HG03095 (cell line): ENCODE results near the gene FCRL5.
"Not testable (repeated sequence)": the region's sequence is repeated elsewhere in the genome, so short reads cannot be mapped to it uniquely, and the experiment has no call there.

Experiments used
- ATAC-seq: cut with Tn5 transposase; IDR thresholded peaks from one replicate; pipeline ENCODE4 v1.9.1; 2021; ENCODE audit warnings: moderate library complexity; ENCODE audit not compliant: unreplicated experiment

FCRL5 gene

DNA sequence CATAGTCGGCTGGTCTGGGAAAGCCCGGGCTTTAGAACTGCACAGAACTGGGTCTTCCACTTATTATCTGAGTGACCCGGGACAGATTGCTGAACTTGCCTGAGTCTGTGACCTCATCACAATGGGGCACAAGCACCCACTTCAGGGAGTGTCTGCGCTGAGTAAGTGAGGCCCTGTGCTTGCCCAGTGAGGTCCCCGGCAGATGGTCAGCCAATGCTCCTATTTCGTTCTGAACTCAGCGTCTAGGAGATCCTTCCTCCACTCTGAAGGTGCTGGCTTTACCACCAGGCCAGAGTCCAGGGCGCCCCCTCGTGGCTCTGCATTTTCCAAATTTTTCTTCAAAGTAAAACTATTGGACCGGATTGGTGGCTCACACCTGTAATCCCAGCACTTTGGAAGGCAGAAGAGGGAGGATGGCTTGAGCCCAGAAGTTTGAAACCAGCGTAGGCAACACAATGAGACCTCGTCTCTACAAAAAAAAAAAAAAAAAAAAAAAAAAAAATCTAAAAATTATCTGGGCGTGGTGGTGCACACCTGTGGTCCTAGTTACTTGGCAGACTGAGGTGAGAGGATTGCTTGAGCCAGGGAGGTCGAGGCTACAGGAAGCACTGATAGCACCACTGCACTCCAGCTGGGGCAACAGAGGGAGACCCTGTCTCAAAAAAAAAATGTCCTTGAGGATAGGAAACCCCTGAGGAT is 61.7 kb downstream of the FCRL5 start:
- ATAC-seq: no peak

DNA sequence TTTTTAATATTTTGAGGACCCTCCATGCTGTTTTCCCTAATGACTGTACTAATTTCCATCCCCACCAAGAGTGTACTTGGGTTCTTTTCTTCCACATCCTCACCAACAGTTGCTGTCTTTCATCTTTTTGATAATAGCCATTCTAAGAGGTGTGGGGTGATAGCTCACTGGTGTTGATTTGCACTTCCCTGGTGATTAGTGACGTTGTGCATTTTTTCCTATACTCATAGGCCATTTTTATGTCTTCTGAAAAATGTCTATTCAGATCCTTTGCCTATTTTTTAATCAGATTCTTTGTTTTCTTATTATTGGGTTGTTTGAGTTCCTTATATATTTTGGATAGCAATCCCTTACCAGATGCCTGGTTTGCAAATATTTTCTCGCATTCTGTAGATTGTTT is 64.2 kb downstream of the FCRL5 start:
- ATAC-seq: no peak

DNA sequence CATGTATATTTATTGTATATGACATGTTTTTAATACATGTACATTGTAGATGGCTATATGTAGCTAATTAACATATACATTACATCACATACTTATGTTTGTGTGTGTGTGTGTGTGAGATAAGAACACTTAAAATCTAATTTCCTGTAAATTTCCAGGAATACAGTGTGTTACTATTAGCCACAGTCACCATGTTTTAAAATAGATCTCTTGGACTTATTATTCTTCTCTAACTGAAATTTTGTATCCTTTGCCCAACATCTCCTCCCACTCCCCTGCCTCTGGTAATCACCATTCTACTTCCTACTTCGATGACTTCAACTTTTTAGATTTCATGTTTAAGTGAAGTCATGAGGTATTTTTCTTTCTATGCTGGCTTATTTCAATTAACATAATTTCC is 64.8 kb downstream of the FCRL5 start:
- ATAC-seq: no peak

- ATAC-seq: no peak
These were observed 65.2 kb downstream of the FCRL5 start for GRCh38 chr1:157487096-157487495.

DNA sequence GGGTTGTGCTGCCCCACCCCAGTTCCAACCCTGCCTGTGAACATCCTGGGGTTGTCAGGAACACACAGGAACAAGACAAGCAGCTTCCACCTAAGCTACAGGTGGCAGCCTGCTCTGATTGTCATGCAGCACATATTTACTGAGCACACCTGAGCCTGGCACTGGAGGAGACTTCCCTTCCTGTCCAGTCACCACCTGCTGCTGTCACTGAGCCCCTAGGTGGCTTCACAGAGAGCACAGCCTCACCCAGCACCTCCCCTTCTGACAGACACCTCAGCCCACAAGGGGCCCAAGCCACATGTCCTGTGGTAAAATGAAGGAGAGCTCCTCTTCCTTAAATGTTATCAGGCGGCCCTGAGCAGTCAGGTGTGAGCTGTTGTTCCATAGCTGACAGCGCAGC is 65.9 kb downstream of the FCRL5 start:
- not testable (repeated sequence) for ATAC-seq

DNA sequence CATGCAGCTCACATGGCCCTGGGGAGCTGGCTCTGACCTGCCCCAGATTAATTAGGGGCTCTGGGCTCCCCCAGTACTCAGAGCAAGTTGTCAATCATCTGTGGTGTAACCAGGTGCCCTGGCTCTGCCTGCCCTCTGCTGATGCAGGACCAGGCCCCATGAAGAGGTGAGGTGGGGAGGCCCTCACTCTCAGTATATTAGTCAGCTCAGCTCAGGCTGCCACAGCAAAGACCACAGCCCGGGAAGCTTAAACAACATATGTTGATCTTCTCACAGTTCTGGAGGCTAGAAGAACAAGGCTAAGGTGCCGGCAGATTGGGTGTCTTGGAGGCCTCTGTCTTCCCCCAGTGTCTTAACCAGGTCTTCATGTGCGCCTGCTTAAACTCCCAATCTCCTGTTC is 66.5 kb downstream of the FCRL5 start:
- no peak for ATAC-seq

GRCh38 chr1:157484573-157484972 is 67.7 kb downstream of the FCRL5 start:
- no peak for ATAC-seq

GRCh38 chr1:157483635-157484034 is 68.7 kb downstream of the FCRL5 start:
- no peak for ATAC-seq

DNA sequence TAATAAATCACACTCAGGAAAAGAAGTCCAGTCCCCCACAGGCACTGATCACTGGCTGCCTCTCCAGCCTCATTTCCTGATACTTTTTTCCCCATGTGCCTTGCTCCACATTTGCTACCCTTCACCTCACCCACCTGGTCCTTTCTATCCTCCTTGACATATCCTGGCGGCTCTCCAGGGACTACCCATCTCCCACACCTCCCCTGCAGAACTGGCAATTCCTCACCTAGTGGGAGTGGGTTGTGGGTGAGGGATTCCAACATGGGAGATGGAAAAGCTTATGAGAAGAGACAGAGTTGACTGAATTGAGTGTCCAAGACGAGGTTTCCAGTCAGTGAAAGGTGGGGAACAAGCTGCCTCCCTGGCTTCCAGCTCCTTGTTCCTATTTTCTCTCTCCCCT is 69.6 kb downstream of the FCRL5 start:
- ATAC-seq: no peak

GRCh38 chr1:157482174-157482573 is 70.1 kb downstream of the FCRL5 start:
- no peak for ATAC-seq

GRCh38 chr1:157478030-157478429 is 74.3 kb downstream of the FCRL5 start:
- ATAC-seq: no peak

DNA sequence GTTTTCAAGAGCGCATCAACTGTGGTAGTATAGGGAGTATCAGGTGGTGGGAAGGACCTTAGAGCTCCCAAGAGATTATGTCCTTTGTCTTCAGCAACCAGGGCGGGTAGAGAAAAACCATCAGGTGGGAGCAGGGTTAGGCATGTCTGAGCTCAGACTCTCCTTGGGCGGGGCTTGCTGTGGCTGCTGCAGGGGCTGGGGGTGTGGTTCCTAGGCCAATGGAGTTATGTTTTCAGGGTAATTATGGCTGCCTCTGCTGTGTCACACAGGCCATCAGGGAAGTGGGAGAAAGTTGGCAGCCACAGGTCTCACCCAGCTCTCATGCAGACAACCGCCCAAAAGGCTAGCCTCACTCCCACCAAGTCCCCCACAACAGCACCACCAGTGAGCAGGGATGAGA is 74.9 kb downstream of the FCRL5 start:
- ATAC-seq: no peak

DNA sequence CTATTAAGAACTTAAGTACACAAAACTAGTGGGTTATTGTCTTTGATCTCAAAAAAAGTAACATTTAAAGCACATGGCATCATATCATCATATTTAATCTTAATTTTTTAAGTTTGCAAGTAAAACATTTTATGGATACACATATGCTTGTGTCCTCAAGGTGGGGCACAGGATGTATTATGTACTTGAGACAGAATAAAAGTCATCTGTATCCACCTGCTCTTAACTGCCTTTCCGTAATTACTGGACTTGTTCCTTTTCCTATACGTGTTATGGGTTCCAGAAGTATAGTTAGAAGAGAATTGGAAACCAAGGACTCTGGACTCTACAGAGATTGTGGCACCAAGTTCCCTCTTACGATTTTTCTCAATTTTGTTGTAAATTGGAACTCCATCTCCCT is 79.4 kb downstream of the FCRL5 start:
- no peak for ATAC-seq

GRCh38 chr1:157472056-157472701 is 80.1 kb downstream of the FCRL5 start:
- no peak for ATAC-seq

DNA sequence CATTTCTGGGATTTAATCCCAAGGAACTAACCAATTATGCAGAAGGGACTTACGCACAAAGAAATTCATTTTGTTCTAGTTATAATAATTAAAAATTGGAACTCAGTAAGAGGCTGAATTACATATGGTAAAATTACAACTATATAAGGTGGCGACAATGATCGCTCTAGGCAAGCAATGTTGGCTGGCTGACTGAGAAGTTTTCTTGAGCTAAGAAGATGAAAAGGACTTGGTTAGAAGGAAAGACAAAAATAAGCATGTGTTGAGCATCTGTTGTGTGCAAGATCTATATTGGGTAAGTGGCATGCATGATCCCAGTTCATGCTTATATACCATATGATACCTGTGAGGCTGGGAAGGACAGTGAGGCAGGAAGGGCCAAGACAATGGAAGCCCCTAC is 80.8 kb downstream of the FCRL5 start:
- no peak for ATAC-seq

DNA sequence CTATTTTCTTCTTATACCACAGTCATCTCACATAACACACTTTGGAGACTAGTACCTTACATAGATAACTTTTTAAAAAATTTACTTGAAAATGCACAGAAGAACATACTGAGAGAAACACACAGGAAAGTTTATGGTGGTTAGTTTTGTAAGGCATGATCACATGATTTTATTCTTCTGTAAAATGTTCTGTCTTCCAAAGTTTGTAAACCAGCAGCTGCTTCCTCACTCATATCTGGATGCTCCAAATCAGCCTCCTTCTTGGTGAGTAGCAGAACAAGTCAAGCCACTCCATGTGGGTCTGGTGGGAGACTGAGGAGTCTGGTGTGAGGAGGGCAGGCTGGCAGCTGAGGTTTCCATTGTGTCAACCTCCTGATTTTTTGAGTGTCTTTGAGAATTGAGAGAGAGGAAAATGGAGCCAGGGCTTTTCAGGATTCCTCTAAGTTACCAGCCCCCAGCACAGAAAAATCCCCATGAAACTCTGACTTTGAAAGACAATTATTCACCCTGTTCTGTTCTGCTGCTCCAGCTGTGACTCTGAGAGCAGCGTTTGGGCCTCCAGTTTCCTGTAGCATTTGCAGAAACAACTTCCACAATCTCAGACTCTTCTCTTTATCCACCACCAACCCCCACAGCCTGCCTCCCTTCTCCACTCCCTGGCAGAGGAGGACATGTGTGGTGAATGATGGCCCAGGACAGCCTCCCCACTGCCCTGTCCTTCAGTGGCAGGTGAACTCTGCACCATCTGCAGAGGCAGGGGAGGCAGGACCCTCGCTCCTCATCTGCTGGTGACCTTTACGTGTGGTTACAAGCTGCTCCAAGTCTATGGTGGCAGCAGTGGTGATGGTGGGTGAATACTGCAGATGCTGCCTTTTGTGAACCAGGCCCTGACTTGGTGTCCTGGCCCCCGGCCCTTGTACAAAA is 82.3 kb downstream of the FCRL5 start:
- ATAC-seq: no peak

DNA sequence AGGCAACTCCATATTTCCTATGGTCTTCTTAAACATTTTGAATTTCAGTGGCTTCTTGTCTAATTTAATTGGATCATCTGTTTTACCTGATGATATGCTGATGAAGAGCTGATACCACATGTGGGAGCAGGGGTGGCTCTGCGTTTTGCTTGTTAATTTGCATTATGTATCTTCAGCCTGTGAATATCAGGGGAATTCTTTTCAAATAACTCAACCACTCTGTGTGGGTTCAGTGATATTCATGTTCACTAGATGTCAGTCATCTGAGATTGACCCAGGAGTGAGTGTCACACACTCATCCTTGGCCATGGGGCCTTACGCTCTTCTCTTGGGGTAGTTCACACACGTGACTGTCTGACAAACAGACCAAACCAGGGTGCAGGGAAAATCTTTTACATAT is 83.0 kb downstream of the FCRL5 start:
- no peak for ATAC-seq

GRCh38 chr1:157466011-157466410 is 86.3 kb downstream of the FCRL5 start:
- ATAC-seq: no peak
